Ishikawa (cell line): ENCODE results near the gene TAF3.

Experiments used
- CEBPB ChIP-seq: IDR thresholded peaks from 2 replicates; pipeline ENCODE4 v1.6.1; 2012
- CREB1 ChIP-seq: IDR thresholded peaks from 2 replicates; pipeline ENCODE4 v1.6.1; 2012; ENCODE audit warnings: low read depth
- EGR1 ChIP-seq: IDR thresholded peaks from 2 replicates; pipeline ENCODE4 v1.6.1; 2012
- EP300 ChIP-seq: IDR thresholded peaks from 2 replicates; pipeline ENCODE4 v1.6.1; 2012; ENCODE audit warnings: borderline replicate concordance
- FOXM1 ChIP-seq: IDR thresholded peaks from 2 replicates; pipeline ENCODE4 v1.6.1; 2012; ENCODE audit warnings: low read depth, borderline replicate concordance
- MAX ChIP-seq: IDR thresholded peaks from 2 replicates; pipeline ENCODE4 v1.6.1; 2012
- NFIC ChIP-seq: IDR thresholded peaks from 2 replicates; pipeline ENCODE4 v1.6.1; 2012
- RAD21 ChIP-seq: IDR thresholded peaks from 2 replicates; pipeline ENCODE4 v1.6.1; 2012; ENCODE audit warnings: low read depth
- REST ChIP-seq: IDR thresholded peaks from 2 replicates; pipeline ENCODE4 v1.6.1; 2012; ENCODE audit warnings: low read depth, mild to moderate bottlenecking
- TAF1 ChIP-seq: IDR thresholded peaks from 2 replicates; pipeline ENCODE4 v1.6.1; 2012; ENCODE audit warnings: low read depth, mild to moderate bottlenecking
- TCF12 ChIP-seq: IDR thresholded peaks from 2 replicates; pipeline ENCODE4 v1.6.1; 2012; ENCODE audit warnings: low read depth
- TEAD4 ChIP-seq: IDR thresholded peaks from 2 replicates; pipeline ENCODE4 v1.6.1; 2012
- USF1 ChIP-seq: IDR thresholded peaks from 2 replicates; pipeline ENCODE4 v1.6.1; 2012
- YY1 ChIP-seq: IDR thresholded peaks from 2 replicates; pipeline ENCODE4 v1.6.1; 2012; ENCODE audit warnings: low read depth
- ZBTB7A ChIP-seq: IDR thresholded peaks from 2 replicates; pipeline ENCODE4 v1.6.1; 2012; ENCODE audit warnings: low read depth

Gene TAF3

GRCh38 chr10:8063128-8063908 lies 245.0 kb downstream of the TAF3 start:
- TF ChIP-seq YY1 (no peak), NFIC (no peak), USF1 (no peak), EGR1 (no peak), ZBTB7A (no peak), MAX (no peak), RAD21 (no peak), TEAD4 (no peak), FOXM1 (no peak), REST (no peak), TCF12 (no peak), TAF1 (no peak), CEBPB (no peak), EP300 (no peak), CREB1 (no peak)

GRCh38 chr10:8063935-8064334 lies 245.6 kb downstream of the TAF3 start:
- TF ChIP-seq CEBPB = no peak
- TF ChIP-seq ZBTB7A = no peak
- no peak for TF ChIP-seq TCF12
- TF ChIP-seq REST = no peak
- no peak for TF ChIP-seq EP300
- no peak for TF ChIP-seq TEAD4
- TF ChIP-seq USF1 = no peak
- no peak for TF ChIP-seq MAX
- TF ChIP-seq TAF1 = no peak
- TF ChIP-seq YY1 = no peak
- no peak for TF ChIP-seq EGR1

- TF ChIP-seq RAD21 (no peak), TAF1 (no peak), MAX (no peak), CEBPB (no peak), ZBTB7A (no peak), CREB1 (no peak), EP300 (no peak), FOXM1 (no peak), NFIC (no peak), TCF12 (no peak), USF1 (no peak), REST (no peak), EGR1 (no peak), YY1 (no peak), TEAD4 (no peak)
These were observed 246.1 kb downstream of the TAF3 start for GRCh38 chr10:8064436-8064835.

- TF ChIP-seq RAD21 = no peak
- no peak for TF ChIP-seq CEBPB
- TF ChIP-seq TAF1 = no peak
- no peak for TF ChIP-seq MAX
- no peak for TF ChIP-seq NFIC
- TF ChIP-seq REST = no peak
- no peak for TF ChIP-seq USF1
- TF ChIP-seq TCF12 = no peak
- TF ChIP-seq EP300 = no peak
- no peak for TF ChIP-seq YY1
- no peak for TF ChIP-seq TEAD4
- TF ChIP-seq CREB1 = no peak
- no peak for TF ChIP-seq ZBTB7A
- no peak for TF ChIP-seq EGR1
- TF ChIP-seq FOXM1 = no peak
These were observed 247.3 kb downstream of the TAF3 start for GRCh38 chr10:8065651-8066050.
